Mesodermal cell (in vitro differentiated cells): ENCODE results near the gene TMEM115.

Experiments used
- H3K27ac ChIP-seq: 2 replicates; pipeline ENCODE4 v1.7.0; 2013; ENCODE audit warnings: mild to moderate bottlenecking, low read depth, low read length, moderate library complexity; ENCODE audit not compliant: severe bottlenecking
- H3K36me3 ChIP-seq: 2 replicates; pipeline ENCODE4 v1.7.1; 2013; ENCODE audit warnings: mild to moderate bottlenecking, low read length, moderate library complexity; ENCODE audit not compliant: control insufficient read depth, insufficient read depth
- H3K4me1 ChIP-seq: one replicate; pipeline ENCODE4 v1.7.1; 2013; ENCODE audit warnings: mild to moderate bottlenecking, low read length; ENCODE audit not compliant: insufficient read depth, control insufficient read depth, poor library complexity, severe bottlenecking
- H3K4me3 ChIP-seq: 2 replicates; pipeline ENCODE4 v1.7.0; 2013; ENCODE audit warnings: low read length, control low read depth, mild to moderate bottlenecking; ENCODE audit not compliant: insufficient read depth, poor library complexity, severe bottlenecking; ENCODE audit errors: extremely low read depth
- H3K9me3 ChIP-seq: 2 replicates; pipeline ENCODE4 v1.7.1; 2013; ENCODE audit warnings: mild to moderate bottlenecking, low read length, moderate library complexity; ENCODE audit not compliant: control insufficient read depth
- WGBS, 2 experiments: methylation state at CpG; one replicate each; pipeline ENCODE4 v1.1.5; 2013; ENCODE audit warnings: missing lambda C conversion rate in 2 of 2; ENCODE audit not compliant: insufficient coverage in 2 of 2; 5-methylcytosine and 5-hydroxymethylcytosine counted together

Gene TMEM115

GRCh38 chr3:50378024-50378423, 18.7 kb upstream of the TMEM115 start:
- Histone ChIP-seq H3K27ac (no peak overlapping the region), H3K36me3 (no peaks in the 10 kb centered on the region), H3K9me3 (no peaks in the 10 kb centered on the region), H3K4me3 (no peak overlapping the region), H3K4me1 (no peaks in the 10 kb centered on the region)
- WGBS, 2 experiments: 80 to 85% methylated on average over 3 of the region's 6 CpGs

DNA sequence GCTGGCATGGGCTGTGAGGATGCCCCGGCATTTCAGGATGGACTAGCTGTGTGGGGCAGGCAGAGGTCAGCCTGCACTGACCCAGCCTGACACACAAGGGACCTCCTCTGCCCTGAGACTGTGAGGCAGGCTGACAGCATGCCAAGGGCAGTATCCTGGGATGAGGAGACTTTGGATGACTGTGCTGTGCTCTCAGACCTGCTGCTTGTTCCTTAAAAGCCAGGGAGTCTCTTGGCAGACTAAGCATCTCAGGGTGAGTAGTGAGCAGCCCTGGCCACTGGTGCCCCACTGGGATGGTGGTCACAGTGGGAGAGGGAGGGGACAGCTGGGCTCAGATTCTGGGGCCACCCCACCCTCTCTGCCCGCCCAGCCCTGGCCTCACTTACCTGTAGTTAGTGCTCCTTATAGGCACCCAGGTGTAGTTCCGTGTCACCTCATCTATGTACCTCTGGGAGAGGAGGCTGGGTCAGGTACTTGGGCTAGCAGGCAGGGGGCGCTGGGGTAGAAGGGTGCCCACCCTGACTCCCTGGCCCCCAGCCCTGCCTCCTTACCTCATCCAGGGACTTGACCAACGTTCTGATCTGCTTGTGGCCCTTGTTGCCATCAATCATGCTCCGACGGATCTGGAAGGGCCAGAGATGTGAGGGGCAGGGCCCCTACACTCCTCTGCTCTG, 16.1 kb upstream of the TMEM115 start:
- Histone ChIP-seq H3K9me3 (no peaks in the 10 kb centered on the region), H3K27ac (no peak overlapping the region), H3K4me3 (no peak overlapping the region), H3K4me1 (no peaks in the 10 kb centered on the region), H3K36me3 (no peaks in the 10 kb centered on the region)
- 69 to 72% methylated on average over 5 of the region's 7 CpGs for WGBS, 2 experiments

- Histone ChIP-seq H3K9me3 (no peaks in the 10 kb centered on the region), H3K4me1 (peaks cover 1% of the 10 kb centered on the region), H3K36me3 (no peaks in the 10 kb centered on the region), H3K4me3 (no peak overlapping the region), H3K27ac (no peak overlapping the region)
- whole genome bisulfite sequencing, 2 experiments: 75 to 88% methylated on average over 10 to 14 of the region's 22 CpGs
Measured at GRCh38 chr3:50374363-50375257, 15.3 kb upstream of the TMEM115 start.

GRCh38 chr3:50373146-50374051, 14.1 kb upstream of the TMEM115 start:
- peaks cover 2% of the 10 kb centered on the region for H3K4me1 ChIP-seq
- H3K4me3 ChIP-seq: no peak overlapping the region
- no peak overlapping the region for H3K27ac ChIP-seq
- 52 to 58% methylated on average over 9 to 10 of the region's 12 CpGs for WGBS, 2 experiments
- H3K9me3 ChIP-seq: no peaks in the 10 kb centered on the region
- H3K36me3 ChIP-seq: no peaks in the 10 kb centered on the region

- no peaks in the 10 kb centered on the region for H3K9me3 ChIP-seq
- no peak overlapping the region for H3K4me3 ChIP-seq
- WGBS, 2 experiments: 84 to 85% methylated on average over 7 to 8 of the region's 8 CpGs
- no peak overlapping the region for H3K27ac ChIP-seq
- peaks cover 2% of the 10 kb centered on the region for H3K4me1 ChIP-seq
- H3K36me3 ChIP-seq: no peaks in the 10 kb centered on the region
Measured at GRCh38 chr3:50372349-50372748, 13.0 kb upstream of the TMEM115 start.

DNA sequence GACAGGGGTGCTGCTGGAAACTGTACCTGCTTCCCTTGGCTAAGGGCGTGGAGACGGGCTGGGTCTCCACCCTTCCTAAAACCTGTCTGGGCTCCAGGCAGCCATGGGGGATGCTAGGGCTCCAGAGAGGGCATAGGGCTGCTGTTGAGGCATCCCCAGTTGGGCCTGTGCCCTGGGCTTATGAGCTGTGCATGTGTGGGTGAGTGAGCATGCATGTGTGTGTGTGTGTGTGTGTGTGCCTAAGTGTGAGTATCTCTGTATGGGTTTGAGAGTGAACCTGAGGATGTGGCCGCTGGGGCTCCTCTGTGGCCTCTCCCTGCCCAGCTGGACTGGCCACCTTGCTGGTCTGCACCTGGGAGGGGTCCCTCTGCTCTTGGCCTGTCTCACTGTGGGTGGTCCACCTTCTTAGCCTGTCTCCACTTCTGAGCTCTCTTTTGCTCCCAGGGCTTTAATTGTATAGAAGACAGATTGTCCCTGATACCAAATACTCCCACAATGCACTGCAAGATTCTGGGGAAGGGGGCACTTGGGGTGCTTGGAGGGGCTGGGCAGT, 11.9 kb upstream of the TMEM115 start:
- H3K36me3 ChIP-seq: no peaks in the 10 kb centered on the region
- no peak overlapping the region for H3K27ac ChIP-seq
- H3K4me3 ChIP-seq: no peak overlapping the region
- H3K9me3 ChIP-seq: no peaks in the 10 kb centered on the region
- peaks cover 2% of the 10 kb centered on the region for H3K4me1 ChIP-seq
- 94 to 97% methylated on average over 3 of the region's 3 CpGs for WGBS, 2 experiments

DNA sequence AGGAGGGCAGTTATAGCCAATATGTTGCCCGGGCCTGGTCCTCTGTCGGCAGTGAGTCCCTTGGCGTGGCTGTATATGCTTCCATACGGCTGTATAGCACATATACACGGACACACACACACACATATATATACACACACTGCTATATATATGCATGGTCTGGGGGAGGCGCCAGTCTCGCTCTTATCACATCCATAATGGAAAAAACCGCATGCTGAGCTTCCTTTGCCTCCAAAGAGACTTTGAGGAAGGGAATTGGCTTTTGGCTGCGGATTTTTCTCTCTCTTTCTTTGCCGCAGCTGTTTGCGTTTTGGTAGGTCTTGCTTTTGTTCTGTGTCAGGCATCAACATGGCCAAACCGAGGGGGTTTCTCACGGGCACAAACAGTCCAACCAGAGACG, 11.3 kb upstream of the TMEM115 start:
- Histone ChIP-seq H3K4me3 (no peak overlapping the region), H3K9me3 (no peaks in the 10 kb centered on the region), H3K4me1 (peaks cover 2% of the 10 kb centered on the region), H3K36me3 (no peaks in the 10 kb centered on the region), H3K27ac (no peak overlapping the region)
- 74 to 75% methylated on average over 8 to 10 of the region's 14 CpGs for WGBS, 2 experiments

- Histone ChIP-seq H3K27ac (no peak overlapping the region), H3K4me1 (peaks cover 8% of the 10 kb centered on the region), H3K9me3 (no peaks in the 10 kb centered on the region), H3K4me3 (no peak overlapping the region), H3K36me3 (no peaks in the 10 kb centered on the region)
- WGBS, 2 experiments: 79 to 87% methylated on average over 9 of the region's 9 CpGs
Measured at GRCh38 chr3:50369012-50369670, 9.8 kb upstream of the TMEM115 start.

DNA sequence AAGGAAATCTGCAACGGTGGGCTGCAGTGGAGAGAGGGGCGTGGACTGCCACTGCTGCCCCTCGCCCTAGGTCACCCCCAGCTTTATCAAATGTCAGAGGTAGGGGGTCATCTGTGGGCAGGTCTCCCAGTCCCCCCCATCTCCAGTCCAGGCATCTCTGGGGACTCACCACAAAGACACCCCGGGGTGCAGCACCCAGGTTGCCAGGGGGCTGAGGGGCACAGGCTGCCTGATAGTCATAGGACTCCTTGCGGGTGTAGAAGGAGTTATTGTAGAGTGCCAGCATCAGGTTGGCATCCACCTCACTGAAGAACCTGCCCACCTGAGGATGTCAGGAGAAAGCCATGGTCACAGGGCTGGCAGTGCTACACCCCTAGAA, 6.5 kb upstream of the TMEM115 start:
- WGBS, 2 experiments: 77% methylated on average over 4 of the region's 5 CpGs; no CpG with 5 or more reads in 1 of the 2 experiments
- H3K4me3 ChIP-seq: peak overlapping the region; percentile 52
- no peaks in the 10 kb centered on the region for H3K9me3 ChIP-seq
- no peaks in the 10 kb centered on the region for H3K36me3 ChIP-seq
- no peak overlapping the region for H3K27ac ChIP-seq
- peaks cover 8% of the 10 kb centered on the region for H3K4me1 ChIP-seq
